NCI-H1105 treated with DMSO at 0.1 percent for 48 hours (cell line): ENCODE results near the gene R3HDM2.
A peak's percentile ranks its signal among the peaks of the same experiment; 100 is the strongest.

Experiments
- DNase-seq: peaks from one replicate; lab custom pipeline; 2025; lab: John Stamatoyannopoulos, UW

R3HDM2 gene

DNA sequence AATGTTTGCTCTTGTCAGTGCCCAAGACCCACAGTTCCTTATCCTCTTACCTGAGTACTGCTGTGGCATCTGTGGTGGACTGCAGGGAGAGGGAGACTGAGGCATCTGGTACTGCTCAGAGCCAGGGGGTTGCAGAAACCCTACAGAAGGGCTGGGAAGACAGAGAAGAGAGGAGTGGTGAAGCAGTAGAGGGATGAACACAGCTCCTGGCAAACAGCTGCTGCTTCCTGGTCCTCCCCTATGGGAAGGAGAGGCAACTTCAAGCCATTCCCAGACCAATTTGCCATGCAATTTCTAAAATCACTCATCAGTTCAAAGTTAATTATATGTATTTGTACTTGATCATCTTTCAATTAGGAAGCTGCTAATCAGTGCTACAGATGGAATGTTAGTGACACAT is 164.2 kb downstream of the R3HDM2 start:
- DNase-seq: no peak

- DNase-seq: no peak
Measured at GRCh38 chr12:57263096-57263495, 167.7 kb downstream of the R3HDM2 start.

- DNase-seq: peak; percentile 13
Measured at GRCh38 chr12:57262126-57262822, 168.6 kb downstream of the R3HDM2 start.

DNA sequence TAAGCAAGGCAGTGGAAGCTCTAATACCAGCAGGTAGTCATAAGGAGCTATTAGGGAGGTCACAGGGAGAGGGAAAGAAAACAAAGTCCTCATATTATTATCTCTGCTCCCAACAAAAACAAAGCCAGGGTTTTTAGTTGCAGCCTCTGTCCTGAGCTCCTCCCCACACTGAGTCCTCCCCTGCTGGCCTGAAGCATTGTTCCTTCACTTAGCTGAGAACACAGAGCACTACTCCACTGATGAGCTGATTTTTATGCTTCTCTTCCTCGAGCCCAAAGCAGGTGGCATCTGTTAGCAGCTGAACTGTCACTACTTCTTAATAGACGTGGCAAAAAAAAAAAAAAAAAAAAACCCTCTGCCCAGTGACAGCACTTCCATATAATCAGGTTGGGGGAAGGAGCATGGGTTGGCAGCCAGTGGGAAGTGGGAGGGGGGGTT is 169.4 kb downstream of the R3HDM2 start:
- peak; percentile 92 for DNase-seq

DNA sequence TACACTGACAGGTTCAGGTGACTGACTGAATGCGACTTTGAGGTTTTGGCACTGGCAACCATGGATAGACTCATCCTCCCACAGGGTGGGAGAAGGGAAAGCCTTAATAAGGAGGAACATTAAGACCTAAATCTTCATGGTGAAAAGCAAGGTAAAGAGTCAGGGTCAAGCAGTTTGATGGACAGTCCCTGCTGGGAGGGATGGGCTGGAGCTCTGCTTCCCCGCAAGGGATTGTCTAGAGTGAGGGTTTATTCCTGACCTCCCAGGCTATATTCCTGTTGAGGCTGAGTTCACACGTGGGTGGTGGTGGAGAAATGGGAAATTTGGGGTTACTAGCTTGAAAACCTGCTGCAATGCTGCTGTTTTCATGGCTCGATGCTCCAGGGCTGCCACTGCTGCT is 170.5 kb downstream of the R3HDM2 start:
- DNase-seq: no peak

DNA sequence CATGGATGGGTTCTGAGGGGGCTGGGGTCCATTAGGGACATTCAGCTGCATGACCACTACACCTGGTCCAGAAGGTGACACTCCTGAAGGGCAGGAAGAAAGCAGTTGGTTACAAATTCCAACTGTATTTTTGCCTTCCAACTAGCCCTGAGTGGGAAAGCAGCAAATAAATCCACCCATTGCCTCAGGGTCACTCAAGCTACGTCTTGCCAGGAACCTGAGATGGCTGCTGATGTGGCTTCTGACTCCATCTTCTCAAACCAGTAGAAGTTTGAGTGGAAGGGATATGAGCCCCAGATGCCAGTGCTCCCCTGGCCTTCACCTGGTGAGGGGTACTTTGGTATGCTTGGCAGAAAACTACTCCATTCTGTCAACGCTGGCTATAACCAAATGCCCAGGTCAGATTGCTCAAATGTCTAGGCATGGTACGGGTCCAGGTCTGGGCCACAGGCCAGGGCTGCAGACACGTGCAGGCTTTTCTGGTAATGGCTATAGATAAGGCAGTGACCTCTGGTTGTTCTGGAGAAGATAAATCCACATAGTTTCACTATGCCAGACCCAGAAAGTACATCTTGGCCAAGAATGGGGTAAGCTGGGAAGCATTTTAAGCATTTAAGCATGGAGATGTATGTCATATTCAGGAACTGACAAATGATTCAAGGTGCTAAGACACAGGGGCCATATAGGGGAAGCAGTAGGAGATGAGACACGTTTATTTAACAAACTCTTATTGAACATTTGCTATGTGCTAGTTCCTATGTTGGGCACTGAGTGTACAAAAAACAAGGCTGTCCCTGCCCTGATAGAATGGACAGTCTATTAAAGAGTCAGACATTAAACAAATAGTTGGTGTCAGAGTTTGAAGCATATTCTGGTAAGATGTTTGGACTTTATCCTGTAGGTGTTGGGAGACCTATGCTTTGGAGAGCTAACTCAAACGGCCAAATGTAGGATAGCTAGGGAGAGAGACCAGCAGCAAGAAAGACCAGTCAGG is 171.6 kb downstream of the R3HDM2 start:
- no peak for DNase-seq

DNA sequence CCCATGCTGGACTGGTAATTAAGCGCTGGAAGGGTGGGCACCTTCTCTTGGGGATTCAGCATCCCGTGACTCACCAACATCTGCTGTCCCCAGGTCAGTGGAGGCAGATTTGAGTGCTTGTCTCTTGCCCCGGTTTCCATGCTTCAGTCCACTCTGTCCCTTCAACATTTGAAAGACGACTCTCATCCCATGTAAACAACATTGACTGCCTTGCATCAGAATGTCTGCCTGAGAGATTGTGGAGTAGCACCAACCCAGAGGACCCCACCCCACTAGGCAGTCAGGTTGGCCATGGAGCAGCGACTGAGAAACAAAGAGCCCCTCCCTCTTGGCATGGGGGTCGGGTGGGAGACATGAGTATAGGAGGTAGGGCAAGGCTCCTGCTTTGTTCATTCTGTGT is 174.9 kb downstream of the R3HDM2 start:
- no peak for DNase-seq

- DNase-seq: no peak
Measured at GRCh38 chr12:57254506-57255280, 176.2 kb downstream of the R3HDM2 start.

- DNase-seq: no peak
Measured at GRCh38 chr12:57250956-57251355, 179.9 kb downstream of the R3HDM2 start, which contains the start of gene STAC3. Gene STAC3 (minus strand): TSS chr12:57251187. CDS start chr12:57249636, 1,551 bp downstream.

- DNase-seq: no peak
Measured at GRCh38 chr12:57250541-57250940, 180.3 kb downstream of the R3HDM2 start.

DNA sequence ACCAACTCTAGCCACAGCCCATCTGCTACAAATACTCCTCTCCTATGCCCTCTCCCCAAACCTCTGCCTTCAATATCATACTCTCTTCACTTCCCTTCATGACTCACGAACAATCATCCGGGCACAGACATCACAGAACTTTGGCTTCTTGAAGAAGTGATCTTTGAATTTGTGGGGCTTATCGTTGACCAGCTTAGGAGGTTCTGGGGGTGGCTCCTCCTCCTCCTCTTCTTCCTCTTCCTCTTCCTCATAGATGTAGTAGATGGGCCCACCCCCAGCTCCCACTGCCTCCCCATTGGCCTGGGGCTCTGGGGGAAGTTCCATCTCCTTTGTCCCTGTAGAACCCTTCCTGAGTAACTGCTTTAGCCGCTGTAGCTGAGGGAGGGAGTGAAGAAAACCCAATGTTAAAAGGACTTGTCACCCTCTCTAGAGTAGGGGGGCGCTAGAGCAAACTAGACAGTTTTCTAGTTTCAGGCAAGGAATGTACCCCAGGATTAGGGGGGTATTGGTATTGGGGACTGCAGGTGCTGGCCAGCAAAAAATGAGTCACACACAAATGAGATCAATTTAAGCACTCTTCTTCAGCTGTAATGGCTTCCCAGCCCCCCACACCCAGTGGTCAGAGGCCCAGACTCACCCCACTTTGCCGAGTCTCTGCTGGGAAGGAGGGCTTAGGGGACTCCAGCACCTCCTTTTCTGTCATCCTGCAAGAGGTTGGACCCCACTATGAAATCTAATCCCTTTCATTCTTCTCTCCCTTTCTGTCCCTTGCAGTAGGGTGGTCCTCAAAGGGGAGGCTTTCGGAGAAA is 181.7 kb downstream of the R3HDM2 start:
- DNase-seq: no peak

DNA sequence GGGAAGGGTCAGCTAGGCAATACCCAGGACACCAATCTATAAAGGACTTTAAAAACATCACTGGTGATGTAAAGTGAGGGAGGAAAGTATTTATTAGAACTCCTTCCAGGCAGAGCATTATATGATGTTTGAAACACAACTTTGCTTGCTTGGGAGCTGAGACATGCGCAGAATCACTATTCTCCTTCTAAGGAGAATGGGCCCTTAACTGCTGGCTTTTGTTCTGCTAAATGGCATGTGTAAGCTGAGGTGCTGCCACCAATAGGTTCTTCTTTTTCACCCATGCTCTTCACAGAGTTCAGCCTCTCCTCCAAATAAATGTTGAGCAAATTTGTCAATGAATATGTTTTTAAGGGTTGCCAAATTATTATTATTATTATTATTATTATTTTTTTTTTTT is 183.8 kb downstream of the R3HDM2 start:
- DNase-seq: no peak

- DNase-seq: no peak
Measured at GRCh38 chr12:57244312-57244696, 186.5 kb downstream of the R3HDM2 start.

DNA sequence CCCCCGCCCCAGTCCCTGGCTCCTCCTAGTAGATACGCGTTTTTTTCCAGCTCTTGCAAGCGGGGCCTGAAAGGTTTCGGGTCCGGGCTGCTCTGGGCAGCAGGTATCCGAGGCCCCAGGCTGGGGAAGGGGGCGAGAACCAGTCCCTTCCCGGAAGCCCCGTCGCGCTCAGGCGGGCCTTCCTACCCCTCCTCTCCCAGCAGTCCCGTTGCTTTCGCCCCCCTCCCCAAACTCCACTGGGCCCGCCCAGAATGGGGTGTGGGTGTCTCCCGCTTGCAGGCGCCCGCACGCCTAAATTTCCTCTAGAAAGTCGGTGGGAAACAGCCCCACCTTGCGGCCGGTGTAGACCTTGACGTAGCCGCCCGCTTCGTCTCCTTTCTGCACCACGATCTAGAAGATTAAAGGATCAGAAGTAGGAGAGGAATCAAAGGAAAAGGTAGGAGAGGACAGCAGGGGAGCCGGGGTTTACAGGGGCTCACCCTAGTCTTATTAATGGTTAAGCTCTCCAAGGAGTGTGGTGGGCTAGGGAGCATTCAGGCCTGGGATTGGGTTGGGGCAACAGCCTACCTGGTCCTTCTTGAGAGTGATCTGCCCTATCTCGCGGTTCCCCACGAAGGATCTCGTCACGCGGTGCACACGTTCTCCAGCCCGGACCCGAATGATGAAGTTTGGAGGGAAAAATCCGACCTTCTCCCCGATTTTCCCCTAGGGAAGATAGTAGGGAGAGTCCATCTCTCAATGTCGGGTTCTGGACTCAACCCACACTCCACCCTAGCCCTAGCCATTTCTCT is 187.1 kb downstream of the R3HDM2 start:
- peak; percentile 45 for DNase-seq

DNA sequence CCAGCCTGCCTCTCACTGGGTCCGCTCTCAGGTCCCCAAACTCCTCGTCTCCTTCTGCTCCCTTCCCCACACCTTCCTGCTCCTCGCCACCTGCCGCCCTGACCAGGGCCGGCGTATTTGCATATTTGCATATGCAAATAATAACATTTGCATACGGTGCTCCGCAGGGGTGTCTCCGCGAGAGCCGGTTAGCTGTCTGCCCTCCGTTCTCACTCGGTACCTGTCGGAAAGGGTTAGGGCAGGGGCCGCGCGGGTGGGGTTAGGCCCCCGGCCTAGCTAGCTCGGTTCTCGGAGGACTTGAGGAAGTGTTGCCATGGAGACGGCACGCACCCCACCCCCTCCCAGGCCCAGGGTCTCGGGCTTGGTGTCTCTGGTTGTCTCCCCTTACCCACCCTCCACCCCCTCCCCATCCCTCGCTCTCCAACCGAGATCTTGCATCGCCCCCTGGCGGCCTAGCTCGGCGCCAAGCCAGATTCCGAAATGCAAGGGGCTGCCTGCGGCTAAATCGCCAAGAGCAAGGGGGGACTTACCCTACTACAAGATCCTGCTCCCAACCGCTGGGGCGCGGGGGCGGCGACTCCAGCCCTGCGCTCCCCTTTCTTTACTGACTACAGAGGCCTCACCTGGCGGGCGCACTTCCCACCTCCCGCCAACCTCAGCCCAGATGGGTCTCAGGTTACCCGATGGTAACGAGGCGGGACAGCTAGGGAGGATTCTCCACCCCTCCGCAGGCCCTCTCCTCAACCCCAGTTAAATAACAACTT is 188.0 kb downstream of the R3HDM2 start:
- peak; percentile 78 for DNase-seq

DNA sequence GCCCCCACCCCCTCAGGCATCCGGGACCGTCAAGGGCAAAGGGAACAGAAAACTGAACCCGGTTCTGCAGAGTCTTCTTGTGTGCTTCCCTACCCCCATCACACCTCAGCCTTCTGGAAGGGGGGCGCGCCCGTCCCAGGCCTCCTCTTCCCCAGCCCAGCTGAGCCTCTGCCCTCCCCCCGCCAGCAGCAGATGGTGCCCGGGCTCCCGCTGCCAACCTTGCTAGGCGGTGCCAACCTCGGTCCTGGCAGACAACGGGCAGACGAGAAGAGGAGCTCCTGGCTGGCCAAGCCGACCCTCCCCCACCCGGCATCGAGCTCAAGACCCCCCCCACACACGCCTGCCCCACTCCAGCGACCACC is 188.5 kb downstream of the R3HDM2 start:
- DNase-seq: peak; percentile 72

DNA sequence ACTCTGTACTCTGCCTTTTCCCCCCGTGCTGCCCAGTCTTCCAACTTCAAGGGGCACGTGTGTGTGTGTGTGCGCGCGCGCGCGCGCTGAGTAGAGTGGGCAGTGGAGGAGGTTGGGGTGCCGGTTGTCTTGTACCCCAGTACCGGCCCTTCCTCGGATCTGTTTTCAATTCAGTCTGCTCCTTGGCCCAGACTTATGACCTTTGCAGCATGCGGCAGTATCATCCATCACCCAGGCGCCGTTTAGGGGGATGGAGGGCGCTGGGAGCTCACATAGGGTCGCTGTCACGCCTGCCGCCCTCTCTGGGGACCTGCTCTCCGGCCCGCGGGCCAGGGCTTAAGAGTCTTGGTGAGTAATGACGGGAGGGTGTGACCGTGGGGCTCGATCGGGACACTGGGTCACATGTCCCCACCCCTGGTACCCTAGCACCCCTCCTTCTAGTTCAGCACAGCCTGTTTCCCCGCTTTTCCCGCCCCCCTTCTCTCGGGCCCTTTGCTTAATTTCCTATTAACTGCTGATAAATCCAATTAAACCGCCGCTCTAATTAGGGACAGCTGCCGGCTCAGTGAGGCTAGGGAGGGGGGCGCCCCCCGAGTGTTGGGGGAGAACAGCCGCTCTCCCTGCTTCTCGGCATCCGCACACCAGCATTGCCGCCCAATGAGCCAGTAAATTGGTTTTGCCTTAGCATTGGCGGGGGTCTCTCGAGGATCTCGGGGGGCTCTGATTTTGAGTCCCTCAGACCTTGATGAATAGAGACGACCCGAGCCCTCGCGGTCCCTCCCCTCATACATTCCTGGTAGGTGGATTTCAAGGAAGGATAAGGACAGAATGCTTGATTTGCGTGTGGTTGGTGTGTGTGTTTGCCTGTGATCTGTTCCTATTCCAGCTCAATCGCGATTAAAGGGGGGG is 189.2 kb downstream of the R3HDM2 start:
- peak; percentile 33 for DNase-seq

- DNase-seq: peak; percentile 16
Measured at GRCh38 chr12:57240926-57241401, 189.9 kb downstream of the R3HDM2 start.
